Caco-2 (cell line): ENCODE data around the gene ZEB2. TPM values are rescaled to one million over a fixed set of nuclear protein-coding genes. Genes with fewer than 3 reads are reported as not detected.

ENCODE experiments used
- BruUV-seq: library from RNA; stranded (reverse); fragments of 400-500 nt; replicated peaks from 2 replicates; lab custom pipeline; 2021; lab: Mats Ljungman, UMichigan
- CTCF ChIA-PET: fragments of 300-600 bp; sonication (Branson Sonifier 250); formaldehyde crosslinking; loops from one replicate; lab custom pipeline; 2022; ENCODE audit warnings: antibody characterized with exemption; lab: Charles Lee
- POLR2A ChIA-PET: fragments of 300-600 bp; sonication (Branson Sonifier 250); formaldehyde crosslinking; loops from one replicate; lab custom pipeline; 2022; ENCODE audit warnings: antibody characterized with exemption; lab: Charles Lee
- DNase-seq, 2 experiments: peaks; one replicate each; pipeline versions ENCODE4 v3.0.0 to v3.0.0-alpha.2; 2020 to 2022
- H3K27me3 ChIP-seq: replicated peaks from 2 replicates; pipeline ENCODE4 v1.6.0; 2011; ENCODE audit warnings: low read length; ENCODE audit not compliant: control insufficient read depth, insufficient read depth
- H3K36me3 ChIP-seq: 2 replicates; pipeline ENCODE4 v1.5.1; 2011; ENCODE audit warnings: low read length; ENCODE audit not compliant: control insufficient read depth, insufficient read depth
- H3K4me1 ChIP-seq: fragments of 250-450 bp; sonication (Bioruptor Pico); 2 replicates; pipeline ENCODE4 v1.5.1; 2020; ENCODE audit warnings: mild to moderate bottlenecking
- H3K4me3 ChIP-seq: 2 replicates; pipeline ENCODE4 v1.5.1; 2011; ENCODE audit warnings: low read depth, mild to moderate bottlenecking, control low read depth, low read length
- H3K9me3 ChIP-seq: fragments of 250-450 bp; sonication (Bioruptor Pico); 2 replicates; pipeline ENCODE4 v1.5.1; 2020; ENCODE audit warnings: mild to moderate bottlenecking, moderate library complexity
- H3K27ac Mint-ChIP-seq: one replicate; pipeline ENCODE4 v1.8.0; 2022; ENCODE audit warnings: mixed read lengths; ENCODE audit not compliant: unreplicated experiment
- H3K27me3 Mint-ChIP-seq: one replicate; pipeline ENCODE4 v1.8.0; 2022; ENCODE audit warnings: mixed read lengths; ENCODE audit not compliant: insufficient read depth, unreplicated experiment
- H3K36me3 Mint-ChIP-seq: one replicate; pipeline ENCODE4 v1.8.0; 2022; ENCODE audit warnings: mild to moderate bottlenecking, mixed read lengths; ENCODE audit not compliant: insufficient read depth, unreplicated experiment
- H3K4me1 Mint-ChIP-seq: one replicate; pipeline ENCODE4 v1.8.0; 2022; ENCODE audit warnings: low read depth, mixed read lengths; ENCODE audit not compliant: unreplicated experiment
- H3K4me3 Mint-ChIP-seq: one replicate; pipeline ENCODE4 v1.8.0; 2022; ENCODE audit warnings: mild to moderate bottlenecking, moderate library complexity, mixed read lengths; ENCODE audit not compliant: unreplicated experiment
- H3K9me3 Mint-ChIP-seq: one replicate; pipeline ENCODE4 v1.8.0; 2022; ENCODE audit warnings: mixed read lengths; ENCODE audit not compliant: unreplicated experiment
- intact Hi-C: fragments of 100-400 bp; cut with micrococcal nuclease; formaldehyde crosslinking; loops from one replicate; pipeline ENCODE4 v1.10.0; 2022; ENCODE audit not compliant: unreplicated experiment
- total RNA-seq: library from RNA; stranded (reverse); gene quantifications from 2 replicates; pipeline ENCODE4 v1.2.3, GENCODE V29; 2022
- TF ChIP-seq, protein P1 (sequence below), 2 experiments: fragments of 200-600 bp in 1 of 2; IDR thresholded peaks; 1 replicate in 1 of 2; 2 replicates in 1 of 2; pipeline versions ENCODE4 v1.5.1 to v1.8.0; 2011 to 2022; ENCODE audit warnings: antibody characterized with exemption in 1 of 2, control low read depth in 1 of 2, inconsistent platforms in 1 of 2, low read depth in 1 of 2, low read length in 1 of 2, mild to moderate bottlenecking in 1 of 2, moderate library complexity in 1 of 2; ENCODE audit not compliant: insufficient read depth in 1 of 2, severe bottlenecking in 1 of 2, unreplicated experiment in 1 of 2

ZEB2 gene
- total RNA-seq, 1 experiment from 2014 or later: not detected

- no peak for DNase-seq
- H3K27ac Mint-ChIP-seq: no peak overlapping the region
- CTCF ChIA-PET: no interaction called here
- TF ChIP-seq, protein P1, sequence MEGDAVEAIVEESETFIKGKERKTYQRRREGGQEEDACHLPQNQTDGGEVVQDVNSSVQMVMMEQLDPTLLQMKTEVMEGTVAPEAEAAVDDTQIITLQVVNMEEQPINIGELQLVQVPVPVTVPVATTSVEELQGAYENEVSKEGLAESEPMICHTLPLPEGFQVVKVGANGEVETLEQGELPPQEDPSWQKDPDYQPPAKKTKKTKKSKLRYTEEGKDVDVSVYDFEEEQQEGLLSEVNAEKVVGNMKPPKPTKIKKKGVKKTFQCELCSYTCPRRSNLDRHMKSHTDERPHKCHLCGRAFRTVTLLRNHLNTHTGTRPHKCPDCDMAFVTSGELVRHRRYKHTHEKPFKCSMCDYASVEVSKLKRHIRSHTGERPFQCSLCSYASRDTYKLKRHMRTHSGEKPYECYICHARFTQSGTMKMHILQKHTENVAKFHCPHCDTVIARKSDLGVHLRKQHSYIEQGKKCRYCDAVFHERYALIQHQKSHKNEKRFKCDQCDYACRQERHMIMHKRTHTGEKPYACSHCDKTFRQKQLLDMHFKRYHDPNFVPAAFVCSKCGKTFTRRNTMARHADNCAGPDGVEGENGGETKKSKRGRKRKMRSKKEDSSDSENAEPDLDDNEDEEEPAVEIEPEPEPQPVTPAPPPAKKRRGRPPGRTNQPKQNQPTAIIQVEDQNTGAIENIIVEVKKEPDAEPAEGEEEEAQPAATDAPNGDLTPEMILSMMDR (IDR thresholded peaks at IDR 0.05; ENCODE audit: insufficient read depth in 1 of 2, low read depth in 1 of 2, low read length in 1 of 2, severe bottlenecking in 1 of 2, unreplicated experiment in 1 of 2): no peak
- no peaks in the 10 kb centered on the region for H3K36me3 Mint-ChIP-seq
- H3K27me3 Mint-ChIP-seq: peaks cover 8% of the 10 kb centered on the region
- H3K4me1 Mint-ChIP-seq: no peaks in the 10 kb centered on the region
- POLR2A ChIA-PET: no interaction called here
- H3K9me3 ChIP-seq: no peaks in the 10 kb centered on the region
- no peak overlapping the region for H3K4me3 ChIP-seq
- H3K27me3 ChIP-seq: no peaks in the 10 kb centered on the region
- no peaks in the 10 kb centered on the region for H3K9me3 Mint-ChIP-seq
- BruUV-seq: no TSS peak
- no peaks in the 10 kb centered on the region for H3K36me3 ChIP-seq
- intact Hi-C loops: no loop called here
- H3K4me1 ChIP-seq: no peaks in the 10 kb centered on the region
- H3K4me3 Mint-ChIP-seq: no peak overlapping the region
Observed at GRCh38 chr2:144560251-144560650, 40.3 kb upstream of the ZEB2 start.

DNA sequence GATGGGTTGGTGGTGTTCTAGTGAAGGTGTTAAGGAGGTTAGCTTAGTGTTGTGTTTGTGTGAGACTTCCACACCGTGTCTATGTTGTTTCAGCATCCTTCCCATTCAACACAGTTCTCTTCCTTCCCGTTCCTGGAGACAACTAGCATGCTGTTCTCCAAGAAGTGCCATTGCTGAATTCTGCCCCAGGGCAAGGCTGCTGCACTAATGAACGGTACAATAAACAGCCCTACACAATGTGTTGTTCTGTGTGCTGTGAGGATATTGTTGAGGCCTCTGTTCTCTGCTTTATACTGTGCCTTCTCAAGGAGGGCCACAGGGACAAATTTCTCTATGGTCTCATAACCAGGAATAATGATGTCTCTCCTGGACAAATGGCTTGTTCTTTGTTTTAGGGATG lies 39.8 kb upstream of the ZEB2 start:
- Histone ChIP-seq H3K4me1 (no peaks in the 10 kb centered on the region), H3K4me3 (no peak overlapping the region), H3K9me3 (no peaks in the 10 kb centered on the region), H3K27me3 (no peaks in the 10 kb centered on the region), H3K36me3 (no peaks in the 10 kb centered on the region)
- Mint-ChIP-seq H3K27me3 (peaks cover 7% of the 10 kb centered on the region), H3K4me1 (no peaks in the 10 kb centered on the region), H3K4me3 (no peak overlapping the region), H3K27ac (no peak overlapping the region), H3K36me3 (no peaks in the 10 kb centered on the region), H3K9me3 (no peaks in the 10 kb centered on the region)
- ChIA-PET POLR2A (no interaction called here), CTCF (no interaction called here)
- BruUV-seq: no TSS peak
- TF ChIP-seq, protein P1 (IDR thresholded peaks at IDR 0.05; ENCODE audit: insufficient read depth in 1 of 2, low read depth in 1 of 2, low read length in 1 of 2, severe bottlenecking in 1 of 2, unreplicated experiment in 1 of 2): no peak
- intact Hi-C loops: no loop called here
- no peak for DNase-seq

- Mint-ChIP-seq H3K4me3 (no peak overlapping the region), H3K27me3 (peaks cover 5% of the 10 kb centered on the region), H3K4me1 (no peaks in the 10 kb centered on the region), H3K36me3 (no peaks in the 10 kb centered on the region), H3K9me3 (no peaks in the 10 kb centered on the region), H3K27ac (no peak overlapping the region)
- no TSS peak for BruUV-seq
- ChIA-PET CTCF (no interaction called here), POLR2A (no interaction called here)
- DNase-seq: no peak
- Histone ChIP-seq H3K4me1 (no peaks in the 10 kb centered on the region), H3K4me3 (no peak overlapping the region), H3K9me3 (no peaks in the 10 kb centered on the region), H3K27me3 (no peaks in the 10 kb centered on the region), H3K36me3 (no peaks in the 10 kb centered on the region)
- intact Hi-C loops: no loop called here
- TF ChIP-seq, protein P1 (IDR thresholded peaks at IDR 0.05; ENCODE audit: insufficient read depth in 1 of 2, low read depth in 1 of 2, low read length in 1 of 2, severe bottlenecking in 1 of 2, unreplicated experiment in 1 of 2): no peak
Observed at GRCh38 chr2:144559242-144559641, 39.3 kb upstream of the ZEB2 start.
